Measurements from ENCODE around the gene AWAT1.
"Not testable (repeated sequence)": the region's sequence is repeated elsewhere in the genome, so short reads cannot be mapped to it uniquely, and the experiment has no call there.

Gene AWAT1

GRCh38 chrX:70252491-70252890 is 18.0 kb downstream of the AWAT1 start:
- no peak for TF ChIP-seq POLR2A (IDR thresholded peaks at IDR 0.05; ENCODE audit: low read depth, low read length)
- DNase-seq (ENCODE audit: insufficient read length, low spot score) = no peak
- FAIRE-seq = no peak

GRCh38 chrX:70253377-70254062 is 19.1 kb downstream of the AWAT1 start:
- no peak for TF ChIP-seq POLR2A (IDR thresholded peaks at IDR 0.05; ENCODE audit: low read depth, low read length)
- no peak for DNase-seq (ENCODE audit: insufficient read length, low spot score)
- FAIRE-seq = no peak

- DNase-seq (ENCODE audit: insufficient read length, low spot score) = no peak
- no peak for TF ChIP-seq POLR2A (IDR thresholded peaks at IDR 0.05; ENCODE audit: low read depth, low read length)
- FAIRE-seq = no peak
Observed at GRCh38 chrX:70254063-70254400, 19.6 kb downstream of the AWAT1 start.

GRCh38 chrX:70254909-70255308 is 20.5 kb downstream of the AWAT1 start:
- TF ChIP-seq POLR2A (IDR thresholded peaks at IDR 0.05; ENCODE audit: low read depth, low read length) = no peak
- DNase-seq (ENCODE audit: insufficient read length, low spot score) (no peak), FAIRE-seq (no peak)

- no peak for TF ChIP-seq POLR2A (IDR thresholded peaks at IDR 0.05; ENCODE audit: low read depth, low read length)
- DNase-seq (ENCODE audit: insufficient read length, low spot score) = no peak
Observed at GRCh38 chrX:70255452-70255851, 21.0 kb downstream of the AWAT1 start.

GRCh38 chrX:70257423-70258288 is 23.2 kb downstream of the AWAT1 start:
- FAIRE-seq = no peak
- TF ChIP-seq POLR2A (IDR thresholded peaks at IDR 0.05; ENCODE audit: low read depth, low read length) = no peak

More at GRCh38 chrX:70255452-70255851, 21.0 kb downstream of the AWAT1 start:
- no peak for FAIRE-seq

GRCh38 chrX:70260104-70260503 is 25.6 kb downstream of the AWAT1 start, which contains the start of gene P2RY4:
P2RY4 (minus strand) TSS chrX:70260204; CDS start chrX:70259624, 580 bp downstream.
- no peak for FAIRE-seq
- TF ChIP-seq POLR2A (IDR thresholded peaks at IDR 0.05; ENCODE audit: low read depth, low read length) = no peak
- no peak for DNase-seq (ENCODE audit: insufficient read length, low spot score)

More at GRCh38 chrX:70257423-70258288, 23.2 kb downstream of the AWAT1 start:
- DNase-seq (ENCODE audit: insufficient read length, low spot score) = no peak

- DNase-seq (ENCODE audit: insufficient read length, low spot score) (peak; percentile 8), FAIRE-seq (no peak)
- TF ChIP-seq POLR2A (IDR thresholded peaks at IDR 0.05; ENCODE audit: low read depth, low read length) = no peak
Observed at GRCh38 chrX:70262952-70263567, 28.6 kb downstream of the AWAT1 start.

- DNase-seq (ENCODE audit: insufficient read length, low spot score) (no peak), FAIRE-seq (no peak)
- no peak for TF ChIP-seq POLR2A (IDR thresholded peaks at IDR 0.05; ENCODE audit: low read depth, low read length)
Observed at GRCh38 chrX:70264784-70265183, 30.3 kb downstream of the AWAT1 start.

- DNase-seq (ENCODE audit: insufficient read length, low spot score) (no peak), FAIRE-seq (no peak)
- no peak for TF ChIP-seq POLR2A (IDR thresholded peaks at IDR 0.05; ENCODE audit: low read depth, low read length)
Observed at GRCh38 chrX:70268034-70268433, 33.6 kb downstream of the AWAT1 start, which contains the start of gene ARR3. ARR3 (plus strand) TSS chrX:70268334; CDS start chrX:70269386, 1,052 bp downstream.

GRCh38 chrX:70274029-70274428 is 39.6 kb downstream of the AWAT1 start:
- not testable (repeated sequence) for DNase-seq (ENCODE audit: insufficient read length, low spot score); FAIRE-seq

- TF ChIP-seq POLR2A (IDR thresholded peaks at IDR 0.05; ENCODE audit: low read depth, low read length) = no peak
- FAIRE-seq = no peak
Observed at GRCh38 chrX:70279081-70279480, 44.6 kb downstream of the AWAT1 start.

GRCh38 chrX:70280573-70280972 is 46.1 kb downstream of the AWAT1 start:
- no peak for FAIRE-seq
- DNase-seq (ENCODE audit: insufficient read length, low spot score) = no peak

More at GRCh38 chrX:70279081-70279480, 44.6 kb downstream of the AWAT1 start:
- DNase-seq (ENCODE audit: insufficient read length, low spot score) = no peak

GRCh38 chrX:70281951-70282350 is 47.5 kb downstream of the AWAT1 start, which contains the start of gene RAB41:
RAB41 (plus strand) TSS chrX:70282172; CDS start chrX:70282218, 46 bp downstream.
- no peak for FAIRE-seq
- no peak for TF ChIP-seq POLR2A (IDR thresholded peaks at IDR 0.05; ENCODE audit: low read depth, low read length)

More at GRCh38 chrX:70280573-70280972, 46.1 kb downstream of the AWAT1 start:
- TF ChIP-seq POLR2A (IDR thresholded peaks at IDR 0.05; ENCODE audit: low read depth, low read length) = no peak

More at GRCh38 chrX:70281951-70282350, 47.5 kb downstream of the AWAT1 start, which contains the start of gene RAB41:
- DNase-seq (ENCODE audit: insufficient read length, low spot score) = no peak
